CD14-positive monocyte (primary cell): ENCODE data around the gene SPARC. TPM values are rescaled to one million over a fixed set of nuclear protein-coding genes. Genes with fewer than 3 reads are reported as not detected.
A peak's percentile ranks its signal among the peaks of the same experiment; 100 is the strongest.

Source experiments
- DNase-seq, 3 donors: peaks; one replicate each; pipeline ENCODE4 v3.0.0-alpha.2; 2011 to 2022
- H2AFZ ChIP-seq: 2 replicates; pipeline ENCODE4 v1.6.0; 2012; ENCODE audit warnings: mild to moderate bottlenecking, low read depth, low read length, inconsistent platforms; ENCODE audit not compliant: insufficient read depth, poor library complexity, severe bottlenecking
- H3K27ac ChIP-seq, 2 donors: 1 replicate in 1 of 2; 2 replicates in 1 of 2; pipeline ENCODE4 v1.5.1; 2012 to 2013; ENCODE audit warnings: low read length in 2 of 2, control low read depth in 1 of 2, inconsistent platforms in 1 of 2, low read depth in 1 of 2, mild to moderate bottlenecking in 1 of 2
- H3K27me3 ChIP-seq, 2 donors: one replicate each; pipeline versions ENCODE4 v1.6.0 to v1.6.1; 2011 to 2013; ENCODE audit warnings: low read length in 2 of 2; ENCODE audit not compliant: control insufficient read depth in 2 of 2, insufficient read depth in 2 of 2
- H3K36me3 ChIP-seq, 2 donors: replicated peaks in 1 of 2; 1 replicate in 1 of 2; 2 replicates in 1 of 2; pipeline versions ENCODE4 v1.5.1 to v1.6.1; 2012 to 2013; ENCODE audit warnings: low read length in 2 of 2, control low read depth in 1 of 2, inconsistent platforms in 1 of 2, mild to moderate bottlenecking in 1 of 2; ENCODE audit not compliant: insufficient read depth in 2 of 2, control insufficient read depth in 1 of 2
- H3K4me1 ChIP-seq, 2 donors: 1 replicate in 1 of 2; 2 replicates in 1 of 2; pipeline versions ENCODE4 v1.5.1 to v1.6.1; 2012 to 2013; ENCODE audit warnings: low read length in 2 of 2, control low read depth in 1 of 2, inconsistent platforms in 1 of 2, mild to moderate bottlenecking in 1 of 2, moderate library complexity in 1 of 2; ENCODE audit not compliant: insufficient read depth in 2 of 2, control insufficient read depth in 1 of 2
- H3K4me2 ChIP-seq: replicated peaks from 2 replicates; pipeline ENCODE3; 2012; ENCODE audit warnings: low read length, moderate library complexity, mild to moderate bottlenecking; ENCODE audit not compliant: poor library complexity, severe bottlenecking; ENCODE audit errors: extremely low read depth
- H3K4me3 ChIP-seq, 3 experiments: fragments of 200-600 bp in 1 of 3; sonication (generic) in 1 of 3; replicated peaks in 1 of 3; 1 replicate in 2 of 3; 2 replicates in 1 of 3; pipeline ENCODE4 v1.5.1; 2011 to 2013; ENCODE audit warnings: low read length in 3 of 3, mild to moderate bottlenecking in 3 of 3, control low read depth in 2 of 3, low read depth in 2 of 3, inconsistent platforms in 1 of 3, moderate library complexity in 1 of 3
- H3K79me2 ChIP-seq: 2 replicates; pipeline ENCODE4 v1.6.0; 2012; ENCODE audit warnings: mild to moderate bottlenecking, control low read depth, inconsistent platforms, low read length, moderate library complexity; ENCODE audit not compliant: insufficient read depth
- H3K9ac ChIP-seq: 2 replicates; pipeline ENCODE4 v1.6.0; 2017; ENCODE audit warnings: low read length, mild to moderate bottlenecking; ENCODE audit not compliant: insufficient read depth, poor library complexity, severe bottlenecking
- H3K9me3 ChIP-seq, 2 donors: replicated peaks in 1 of 2; 1 replicate in 1 of 2; 2 replicates in 1 of 2; pipeline versions ENCODE4 v1.5.1 to v1.6.1; 2012 to 2013; ENCODE audit warnings: low read length in 2 of 2, control low read depth in 1 of 2; ENCODE audit not compliant: control insufficient read depth in 1 of 2, insufficient read depth in 1 of 2
- H4K20me1 ChIP-seq: 2 replicates; pipeline ENCODE4 v1.6.0; 2012; ENCODE audit warnings: mild to moderate bottlenecking, low read length, control low read depth, moderate library complexity; ENCODE audit not compliant: insufficient read depth
- H3K27ac Mint-ChIP-seq, 7 donors: one replicate each; pipeline ENCODE4 v1.8.0; 2020; ENCODE audit warnings: mild to moderate bottlenecking in 7 of 7, mixed read lengths in 7 of 7, moderate library complexity in 6 of 7, inconsistent platforms in 2 of 7
- H3K27me3 Mint-ChIP-seq, 3 donors: one replicate each; pipeline ENCODE4 v1.8.0; 2021 to 2022; ENCODE audit warnings: low read depth in 3 of 3, mild to moderate bottlenecking in 3 of 3, mixed read lengths in 3 of 3, moderate library complexity in 3 of 3, inconsistent platforms in 1 of 3
- H3K36me3 Mint-ChIP-seq, 2 donors: one replicate each; pipeline ENCODE4 v1.8.0; 2020; ENCODE audit warnings: mixed read lengths in 2 of 2, inconsistent platforms in 1 of 2, mild to moderate bottlenecking in 1 of 2
- H3K4me1 Mint-ChIP-seq: one replicate; pipeline ENCODE4 v1.8.0; 2020; ENCODE audit warnings: mild to moderate bottlenecking, mixed read lengths
- H3K4me3 Mint-ChIP-seq, 2 donors: one replicate each; pipeline ENCODE4 v1.8.0; 2020; ENCODE audit warnings: mild to moderate bottlenecking in 2 of 2, mixed read lengths in 2 of 2, moderate library complexity in 1 of 2
- H3K9me3 Mint-ChIP-seq, 7 donors: one replicate each; pipeline ENCODE4 v1.8.0; 2020 to 2022; ENCODE audit warnings: mixed read lengths in 7 of 7, mild to moderate bottlenecking in 6 of 7, moderate library complexity in 6 of 7, inconsistent platforms in 2 of 7
- CTCF ChIP-seq: fragments of 200-600 bp; IDR thresholded peaks from one replicate; pipeline ENCODE4 v1.8.0; 2022; ENCODE audit warnings: antibody characterized with exemption, mild to moderate bottlenecking
- WGBS: methylation state at CpG from one replicate; pipeline ENCODE4 v1.1.5; 2013; ENCODE audit warnings: missing lambda C conversion rate; ENCODE audit not compliant: insufficient coverage; 5-methylcytosine and 5-hydroxymethylcytosine counted together
- intact Hi-C, 2 donors: fragments of 100-400 bp; cut with micrococcal nuclease; formaldehyde crosslinking; loops; one replicate each; pipeline versions ENCODE4 v1.15.0 to v1.15.1; 2023
- polyA plus RNA-seq, 3 donors: library from polyadenylated mRNA; depleted of rRNA in 1 of 3; unstranded in 2 of 3; stranded (reverse) in 1 of 3; fragments of 300-500 nt in 2 of 3; fragments of >200 nt in 1 of 3; fragmentation: Illumina TruSeq in 2 of 3; gene quantifications; 1 replicate in 2 of 3; 2 replicates in 1 of 3; pipeline ENCODE4 v1.2.3, GENCODE V29; 2012 to 2021

Gene SPARC
- polyA plus RNA-seq, 3 donors, result 3.0 to 19.7 (median 10.7) TPM

- Mint-ChIP-seq H3K36me3 (no peaks in the 10 kb centered on the region), H3K4me1 (peaks cover 33% of the 10 kb centered on the region), H3K9me3 (peaks cover 0 to 6% (median 0%) of the 10 kb centered on the region in 7 donors), H3K27ac (no peak overlapping the region), H3K27me3 (peaks cover 6 to 22% (median 17%) of the 10 kb centered on the region in 3 donors), H3K4me3 (no peak overlapping the region)
- Histone ChIP-seq H3K4me1 (peaks cover 30 to 31% of the 10 kb centered on the region in 2 donors), H3K36me3 (no peaks in the 10 kb centered on the region), H3K4me2 (no peak overlapping the region), H3K27me3 (peaks cover 0 to 4% of the 10 kb centered on the region in 2 donors), H3K9me3 (no peaks in the 10 kb centered on the region), H4K20me1 (no peaks in the 10 kb centered on the region), H3K9ac (no peak overlapping the region), H2AFZ (no peak overlapping the region), H3K79me2 (no peaks in the 10 kb centered on the region), H3K27ac (no peak overlapping the region), H3K4me3 (no peak overlapping the region)
- WGBS, result 60% methylated on average over 5 of the region's 5 CpGs
- no peak for DNase-seq
- no peak for TF ChIP-seq CTCF
- intact Hi-C loops, result no loop called here
These were observed 49.0 kb downstream of the SPARC start for GRCh38 chr5:151637676-151638075.

GRCh38 chr5:151633892-151634291 lies 52.8 kb downstream of the SPARC start:
- H3K4me3 Mint-ChIP-seq, result peak overlapping the region in 1 of 2 donors; percentile 16
- TF ChIP-seq CTCF, result no peak
- Histone ChIP-seq H3K9me3 (no peaks in the 10 kb centered on the region), H3K4me2 (no peak overlapping the region), H4K20me1 (no peaks in the 10 kb centered on the region), H3K27me3 (peaks cover 0 to 4% of the 10 kb centered on the region in 2 donors), H2AFZ (no peak overlapping the region), H3K79me2 (no peaks in the 10 kb centered on the region), H3K4me1 (peaks cover 6% of the 10 kb centered on the region in 2 donors), H3K4me3 (no peak overlapping the region), H3K36me3 (no peaks in the 10 kb centered on the region), H3K9ac (no peak overlapping the region), H3K27ac (no peak overlapping the region)
- peaks cover 0 to 8% (median 0%) of the 10 kb centered on the region in 7 donors for H3K9me3 Mint-ChIP-seq
- no peak for DNase-seq
- intact Hi-C loops, result no loop called here
- peaks cover 13% of the 10 kb centered on the region for H3K4me1 Mint-ChIP-seq
- WGBS, result 100% methylated on average over 1 of the region's 1 CpG
- H3K36me3 Mint-ChIP-seq, result no peaks in the 10 kb centered on the region
- H3K27ac Mint-ChIP-seq, result no peak overlapping the region
- peaks cover 11 to 26% (median 18%) of the 10 kb centered on the region in 3 donors for H3K27me3 Mint-ChIP-seq
